SK-N-SH (cell line): ENCODE results near the gene ZC3H18. TPM values are rescaled to one million over a fixed set of nuclear protein-coding genes. Genes with fewer than 3 reads are reported as not detected.

ENCODE experiments used
- CTCF ChIA-PET: fragments of 300-600, 350-600 bp; formaldehyde crosslinking; extraction: SDS; loops from one replicate; lab custom pipeline; 2021; lab: Yijun Ruan, JAX
- POLR2A ChIA-PET: fragments of 350-600 bp; sonication (Branson Sonifier 250); formaldehyde crosslinking; extraction: SDS; loops from one replicate; lab custom pipeline; 2020; ENCODE audit warnings: antibody characterized with exemption, inconsistent platforms; lab: Yijun Ruan, JAX
- DNase-seq: peaks from one replicate; pipeline ENCODE4 v3.0.0; 2012
- H2AFZ ChIP-seq: fragments of 200-600 bp; sonication (generic); 2 replicates; pipeline ENCODE4 v1.8.1; 2016; ENCODE audit warnings: antibody characterized with exemption, mild to moderate bottlenecking, low read depth
- H3F3A ChIP-seq: fragments of 200-600 bp; sonication (generic); replicated peaks from 2 replicates; pipeline ENCODE3; 2016; ENCODE audit warnings: antibody characterized with exemption, mild to moderate bottlenecking; ENCODE audit not compliant: insufficient read depth
- H3K27ac ChIP-seq, 2 experiments: fragments of 200-500 bp in 1 of 2; fragments of 200-600 bp in 1 of 2; sonication (Bioruptor generic) in 1 of 2; sonication (generic), shearing (Covaris generic) in 1 of 2; 2 replicates each; pipeline versions ENCODE4 v1.5.1 to v1.6.1; 2014 to 2016; ENCODE audit warnings: low read depth in 2 of 2, inconsistent platforms in 1 of 2, low read length in 1 of 2, mild to moderate bottlenecking in 1 of 2, mixed read lengths in 1 of 2
- H3K27me3 ChIP-seq: fragments of 200-600 bp; sonication (generic), shearing (Covaris generic); 2 replicates; pipeline ENCODE4 v1.6.1; 2016; ENCODE audit warnings: mixed run types; ENCODE audit not compliant: insufficient read depth
- H3K36me3 ChIP-seq, 2 experiments: fragments of 200-500 bp in 1 of 2; fragments of 200-600 bp in 1 of 2; sonication (Bioruptor generic) in 1 of 2; sonication (generic) in 1 of 2; replicated peaks in 1 of 2; 2 replicates each; pipeline versions ENCODE3 to v1.5.1; 2014 to 2016; ENCODE audit warnings: low read length in 1 of 2, mild to moderate bottlenecking in 1 of 2; ENCODE audit not compliant: insufficient read depth in 2 of 2, control insufficient read depth in 1 of 2
- H3K4me1 ChIP-seq, 2 experiments: fragments of 200-500 bp in 1 of 2; fragments of 200-600 bp in 1 of 2; sonication (Bioruptor generic) in 1 of 2; sonication (generic), shearing (Covaris generic) in 1 of 2; 2 replicates each; pipeline versions ENCODE4 v1.5.1 to v1.6.1; 2014 to 2016; ENCODE audit warnings: low read depth in 1 of 2, low read length in 1 of 2, mixed run types in 1 of 2; ENCODE audit not compliant: insufficient read depth in 2 of 2, control insufficient read depth in 1 of 2
- H3K4me2 ChIP-seq: fragments of 200-600 bp; sonication (generic), shearing (Covaris generic); 2 replicates; pipeline ENCODE4 v1.6.1; 2017; ENCODE audit warnings: mixed run types
- H3K4me3 ChIP-seq, 2 experiments: fragments of 200-500 bp in 1 of 2; fragments of 200-600 bp in 1 of 2; sonication (Bioruptor generic) in 1 of 2; sonication (generic), shearing (Covaris generic) in 1 of 2; 2 replicates each; pipeline versions ENCODE4 v1.5.1 to v1.8.1; 2014 to 2016; ENCODE audit warnings: low read depth in 2 of 2, inconsistent platforms in 1 of 2, low read length in 1 of 2, mild to moderate bottlenecking in 1 of 2, mixed read lengths in 1 of 2, moderate library complexity in 1 of 2
- H3K79me2 ChIP-seq: fragments of 200-600 bp; sonication (generic); 2 replicates; pipeline ENCODE4 v1.8.1; 2017; ENCODE audit warnings: mild to moderate bottlenecking; ENCODE audit not compliant: insufficient read depth
- H3K9ac ChIP-seq: fragments of 200-600 bp; sonication (generic); 2 replicates; pipeline ENCODE4 v1.6.1; 2017; ENCODE audit warnings: mixed run types
- H3K9me2 ChIP-seq: fragments of 200-600 bp; sonication (generic); 2 replicates; pipeline ENCODE4 v1.6.1; 2017; ENCODE audit warnings: mixed run types
- H3K9me3 ChIP-seq: fragments of 200-600 bp; sonication (generic); 2 replicates; pipeline ENCODE4 v1.6.1; 2017; ENCODE audit warnings: mixed run types, mild to moderate bottlenecking, moderate library complexity
- H4K20me1 ChIP-seq: fragments of 200-600 bp; sonication (generic); 2 replicates; pipeline ENCODE4 v1.6.1; 2017; ENCODE audit warnings: mild to moderate bottlenecking, mixed run types; ENCODE audit not compliant: insufficient read depth
- CHD2 ChIP-seq: fragments of 150-350 bp; IDR thresholded peaks from 2 replicates; pipeline ENCODE4 v1.6.1; 2018; ENCODE audit warnings: low read length; ENCODE audit not compliant: partially characterized antibody
- ELF1 ChIP-seq: IDR thresholded peaks from 2 replicates; pipeline ENCODE4 v1.4.0; 2012
- FOSL2 ChIP-seq: IDR thresholded peaks from 2 replicates; pipeline ENCODE4 v1.4.0; 2012; ENCODE audit warnings: low read depth, mild to moderate bottlenecking, moderate library complexity, borderline replicate concordance
- FOXJ3 ChIP-seq: sonication (generic); formaldehyde crosslinking; IDR thresholded peaks from 2 replicates; pipeline ENCODE4 v1.5.1; 2020; ENCODE audit warnings: mild to moderate bottlenecking, missing genetic modification reagents
- GABPA ChIP-seq: IDR thresholded peaks from 2 replicates; pipeline ENCODE4 v1.4.0; 2012; ENCODE audit warnings: low read depth, mild to moderate bottlenecking
- JUND ChIP-seq: IDR thresholded peaks from 2 replicates; pipeline ENCODE4 v1.4.0; 2012
- MXI1 ChIP-seq: IDR thresholded peaks from 2 replicates; pipeline ENCODE4 v1.6.1; 2012; ENCODE audit warnings: mild to moderate bottlenecking, low read depth, low read length, improper control_type of control experiment
- NFIC ChIP-seq: IDR thresholded peaks from 2 replicates; pipeline ENCODE4 v1.4.0; 2012; ENCODE audit warnings: borderline replicate concordance
- RXRA ChIP-seq: IDR thresholded peaks from 2 replicates; pipeline ENCODE4 v1.4.0; 2012; ENCODE audit warnings: low read depth, mild to moderate bottlenecking, borderline replicate concordance
- SIN3A ChIP-seq: IDR thresholded peaks from 2 replicates; pipeline ENCODE4 v1.6.1; 2012; ENCODE audit warnings: low read depth, mild to moderate bottlenecking, low read length, moderate library complexity, borderline replicate concordance
- SMC3 ChIP-seq: IDR thresholded peaks from 2 replicates; pipeline ENCODE4 v1.6.1; 2012; ENCODE audit warnings: low read depth, low read length, improper control_type of control experiment
- TCF12 ChIP-seq: IDR thresholded peaks from 2 replicates; pipeline ENCODE4 v1.4.0; 2012
- WGBS: methylation state at CpG from one replicate; pipeline ENCODE4 v1.1.6; 2017; ENCODE audit warnings: low lambda C conversion rate; 5-methylcytosine and 5-hydroxymethylcytosine counted together
- polyA plus RNA-seq, 3 experiments: library from polyadenylated mRNA; depleted of rRNA; stranded (reverse); fragments of >200 nt; gene quantifications; 2 replicates each; pipeline ENCODE4 v1.2.3, GENCODE V29; 2012
- TF ChIP-seq, protein P1 (sequence below): fragments of 150-350 bp; IDR thresholded peaks from 2 replicates; pipeline ENCODE4 v1.6.1; 2016; ENCODE audit warnings: mild to moderate bottlenecking, low read depth, low read length

ZC3H18 gene
- polyA plus RNA-seq, 1 of the 3 experiments (the other 2 are of a cell fraction): 32.7 TPM

DNA sequence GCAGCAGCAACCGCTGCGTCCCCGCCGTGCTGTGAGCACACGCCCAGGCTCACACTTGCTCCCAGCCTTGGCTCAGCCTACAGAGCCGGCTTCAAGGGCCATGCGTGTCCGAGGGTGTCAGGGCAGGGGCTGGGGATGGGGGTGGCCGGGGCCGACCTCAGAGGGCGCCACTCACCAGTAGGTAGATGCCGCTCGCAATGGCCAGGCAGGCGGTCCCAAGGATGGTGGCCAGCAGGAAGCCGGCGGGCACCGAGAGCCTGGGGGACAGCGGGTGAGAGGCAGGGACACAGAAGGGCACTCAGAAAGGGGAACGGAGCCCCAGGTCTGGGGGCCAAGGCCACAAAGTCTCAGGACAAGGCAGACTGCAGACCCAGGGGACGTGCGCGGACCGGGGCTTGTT lies 75.7 kb downstream of the ZC3H18 start:
- Histone ChIP-seq H3K4me2 (no peak overlapping the region), H3K9me3 (no peaks in the 10 kb centered on the region), H4K20me1 (no peaks in the 10 kb centered on the region), H3F3A (no peaks in the 10 kb centered on the region), H3K27ac (no peak overlapping the region), H2AFZ (no peak overlapping the region), H3K36me3 (no peaks in the 10 kb centered on the region), H3K9ac (no peak overlapping the region), H3K4me1 (peaks cover 0 to 4% of the 10 kb centered on the region in 2 experiments; a peak in 1 of 4 replicates), H3K9me2 (no peaks in the 10 kb centered on the region), H3K4me3 (no peak overlapping the region), H3K27me3 (no peaks in the 10 kb centered on the region), H3K79me2 (no peaks in the 10 kb centered on the region)
- ChIA-PET CTCF (no interaction called here), POLR2A (no interaction called here)
- no peak for DNase-seq
- 94% methylated on average over 23 of the region's 23 CpGs for WGBS
- TF ChIP-seq NFIC: no peak

DNA sequence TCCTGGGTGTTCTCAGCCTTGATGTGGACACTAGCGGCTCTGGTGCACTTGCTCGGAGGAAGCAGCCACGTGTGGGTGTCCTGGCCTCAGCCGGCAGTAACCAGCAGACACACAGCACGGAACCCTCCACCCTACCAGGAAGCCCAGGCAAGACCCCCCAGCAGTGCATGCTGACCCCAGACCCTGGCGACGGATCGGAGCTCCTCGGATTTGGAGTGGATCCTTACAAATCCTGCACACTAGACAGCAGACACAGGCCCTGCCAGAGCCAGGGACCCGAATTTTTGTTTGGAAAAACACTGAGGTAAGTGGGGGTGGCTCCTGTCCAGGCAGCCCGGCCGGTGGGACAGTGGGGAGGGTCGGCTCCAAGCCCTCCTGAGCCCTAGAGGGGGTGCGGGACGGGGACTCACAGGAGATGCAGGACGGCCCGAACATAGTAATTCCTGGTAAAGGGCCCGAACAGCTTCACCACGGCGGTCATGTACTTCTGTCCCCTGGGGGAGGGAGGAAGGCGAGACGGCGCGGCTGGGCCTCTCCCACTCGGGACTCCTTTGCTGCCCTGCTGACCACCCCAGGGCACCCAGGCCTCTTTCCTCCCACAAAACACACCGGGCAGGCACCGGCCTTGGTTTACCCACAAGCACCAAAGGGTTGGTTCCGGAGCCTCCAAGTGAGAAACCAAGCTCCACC lies 76.3 kb downstream of the ZC3H18 start:
- POLR2A ChIA-PET: no interaction called here
- H3K36me3 ChIP-seq: no peaks in the 10 kb centered on the region
- H3K4me2 ChIP-seq: no peak overlapping the region
- no peaks in the 10 kb centered on the region for H3F3A ChIP-seq
- no peak overlapping the region for H3K9ac ChIP-seq
- H3K4me1 ChIP-seq: peaks cover 4 to 9% of the 10 kb centered on the region in 2 experiments; a peak in 2 of 4 replicates
- H3K4me3 ChIP-seq: no peak overlapping the region
- no peaks in the 10 kb centered on the region for H3K9me3 ChIP-seq
- DNase-seq: no peak
- CTCF ChIA-PET: no interaction called here
- H3K27me3 ChIP-seq: no peaks in the 10 kb centered on the region
- H3K79me2 ChIP-seq: no peaks in the 10 kb centered on the region
- 90% methylated on average over 8 of the region's 28 CpGs for WGBS
- H4K20me1 ChIP-seq: no peaks in the 10 kb centered on the region
- no peak overlapping the region for H3K27ac ChIP-seq
- H2AFZ ChIP-seq: no peak overlapping the region
- no peak for TF ChIP-seq SMC3
- TF ChIP-seq FOSL2: no peak
- no peak for TF ChIP-seq MXI1
- TF ChIP-seq RXRA: no peak
- TF ChIP-seq JUND: no peak
- no peak for TF ChIP-seq GABPA
- TF ChIP-seq TCF12: no peak
- TF ChIP-seq FOXJ3 (CRISPR knock-in tag): no peak
- TF ChIP-seq ELF1: no peak
- no peak for TF ChIP-seq SIN3A
- no peak for TF ChIP-seq NFIC
- TF ChIP-seq, protein P1, sequence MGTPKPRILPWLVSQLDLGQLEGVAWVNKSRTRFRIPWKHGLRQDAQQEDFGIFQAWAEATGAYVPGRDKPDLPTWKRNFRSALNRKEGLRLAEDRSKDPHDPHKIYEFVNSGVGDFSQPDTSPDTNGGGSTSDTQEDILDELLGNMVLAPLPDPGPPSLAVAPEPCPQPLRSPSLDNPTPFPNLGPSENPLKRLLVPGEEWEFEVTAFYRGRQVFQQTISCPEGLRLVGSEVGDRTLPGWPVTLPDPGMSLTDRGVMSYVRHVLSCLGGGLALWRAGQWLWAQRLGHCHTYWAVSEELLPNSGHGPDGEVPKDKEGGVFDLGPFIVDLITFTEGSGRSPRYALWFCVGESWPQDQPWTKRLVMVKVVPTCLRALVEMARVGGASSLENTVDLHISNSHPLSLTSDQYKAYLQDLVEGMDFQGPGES: no peak
- TF ChIP-seq CHD2: no peak
- H3K9me2 ChIP-seq: no peaks in the 10 kb centered on the region
